H9 (cell line): Measurements from ENCODE around the gene WNT5B. TPM values are rescaled to one million over a fixed set of nuclear protein-coding genes. Genes with fewer than 3 reads are reported as not detected.

Experiments
- DNase-seq: peaks from one replicate; pipeline ENCODE4 v3.0.0-alpha.2; 2017
- H2AFZ ChIP-seq: one replicate; pipeline ENCODE4 v1.6.1; 2013; ENCODE audit warnings: mild to moderate bottlenecking, low read length, control low read depth, moderate library complexity
- H2AK5ac ChIP-seq: 2 replicates; pipeline ENCODE4 v1.6.1; 2013; ENCODE audit warnings: low read length, control low read depth, mixed read lengths; ENCODE audit not compliant: insufficient read length
- H2BK120ac ChIP-seq: one replicate; pipeline ENCODE4 v1.6.1; 2013; ENCODE audit warnings: low read depth, mild to moderate bottlenecking, low read length, control low read depth, inconsistent platforms; ENCODE audit not compliant: poor library complexity, severe bottlenecking
- H2BK12ac ChIP-seq: 2 replicates; pipeline ENCODE4 v1.6.1; 2013; ENCODE audit warnings: low read length, control low read depth, mixed read lengths, low read depth; ENCODE audit not compliant: insufficient read length
- H2BK15ac ChIP-seq: 2 replicates; pipeline ENCODE4 v1.6.1; 2013; ENCODE audit warnings: low read depth, low read length, control low read depth
- H2BK20ac ChIP-seq: one replicate; pipeline ENCODE4 v1.6.1; 2013; ENCODE audit warnings: low read depth, mild to moderate bottlenecking, low read length, control low read depth, inconsistent platforms; ENCODE audit not compliant: poor library complexity, severe bottlenecking
- H2BK5ac ChIP-seq: 2 replicates; pipeline ENCODE4 v1.6.1; 2013; ENCODE audit warnings: low read length, control low read depth, mixed read lengths; ENCODE audit not compliant: insufficient read length
- H3K14ac ChIP-seq: 2 replicates; pipeline ENCODE4 v1.6.1; 2013; ENCODE audit warnings: low read length, control low read depth; ENCODE audit not compliant: insufficient read depth
- H3K18ac ChIP-seq: 2 replicates; pipeline ENCODE4 v1.6.1; 2013; ENCODE audit warnings: low read depth, mild to moderate bottlenecking, mixed read lengths, low read length, control low read depth; ENCODE audit not compliant: insufficient read length
- H3K23ac ChIP-seq: 2 replicates; pipeline ENCODE4 v1.6.1; 2013; ENCODE audit warnings: low read length, control low read depth, mixed read lengths, low read depth; ENCODE audit not compliant: insufficient read length
- H3K23me2 ChIP-seq: 2 replicates; pipeline ENCODE4 v1.6.1; 2013; ENCODE audit warnings: low read depth, mild to moderate bottlenecking, mixed read lengths, low read length, control low read depth; ENCODE audit not compliant: insufficient read length, poor library complexity, severe bottlenecking
- H3K27ac ChIP-seq: 2 replicates; pipeline ENCODE4 v1.5.1; 2013; ENCODE audit warnings: low read length, control low read depth, mixed read lengths, low read depth; ENCODE audit not compliant: insufficient read length
- H3K27me3 ChIP-seq: 2 replicates; pipeline ENCODE4 v1.6.1; 2013; ENCODE audit warnings: low read length, control low read depth, inconsistent platforms; ENCODE audit not compliant: insufficient read depth
- H3K4ac ChIP-seq: 2 replicates; pipeline ENCODE4 v1.6.1; 2013; ENCODE audit warnings: low read depth, mild to moderate bottlenecking, control low read depth, inconsistent platforms, low read length, moderate library complexity
- H3K4me1 ChIP-seq: 2 replicates; pipeline ENCODE4 v1.6.1; 2013; ENCODE audit warnings: low read length, control low read depth, inconsistent platforms; ENCODE audit not compliant: insufficient read depth
- H3K4me2 ChIP-seq: 2 replicates; pipeline ENCODE4 v1.6.1; 2013; ENCODE audit warnings: low read length, control low read depth, mixed read lengths; ENCODE audit not compliant: insufficient read length, insufficient read depth
- H3K56ac ChIP-seq: 2 replicates; pipeline ENCODE4 v1.6.1; 2013; ENCODE audit warnings: low read depth, mild to moderate bottlenecking, mixed read lengths, low read length, control low read depth; ENCODE audit not compliant: insufficient read length
- H3K79me1 ChIP-seq: 2 replicates; pipeline ENCODE4 v1.6.1; 2013; ENCODE audit warnings: low read depth, mild to moderate bottlenecking, moderate library complexity, low read length, control low read depth, inconsistent platforms; ENCODE audit not compliant: insufficient read depth, poor library complexity, severe bottlenecking
- H3K79me2 ChIP-seq: 2 replicates; pipeline ENCODE4 v1.6.1; 2013; ENCODE audit warnings: low read length, control low read depth, inconsistent platforms; ENCODE audit not compliant: insufficient read depth
- H3K9ac ChIP-seq: 2 replicates; pipeline ENCODE4 v1.6.1; 2013; ENCODE audit warnings: low read length, control low read depth, mixed read lengths; ENCODE audit not compliant: insufficient read length; ENCODE audit errors: extremely low read depth
- H3K9me3 ChIP-seq: one replicate; pipeline ENCODE4 v1.6.1; 2013; ENCODE audit warnings: low read depth, low read length, inconsistent platforms; ENCODE audit not compliant: control insufficient read depth
- H3T11ph ChIP-seq: one replicate; pipeline ENCODE4 v1.6.1; 2013; ENCODE audit warnings: mild to moderate bottlenecking, low read length, control low read depth, inconsistent platforms
- H4K20me1 ChIP-seq: one replicate; pipeline ENCODE4 v1.6.1; 2013; ENCODE audit not compliant: control insufficient read depth, insufficient read length, insufficient read depth
- H4K5ac ChIP-seq: 2 replicates; pipeline ENCODE4 v1.6.1; 2013; ENCODE audit warnings: low read depth, mild to moderate bottlenecking, mixed read lengths, low read length, control low read depth; ENCODE audit not compliant: insufficient read length
- H4K8ac ChIP-seq: replicated peaks from 2 replicates; pipeline ENCODE4 v1.6.1; 2013; ENCODE audit warnings: low read length, control low read depth, mixed read lengths, low read depth; ENCODE audit not compliant: insufficient read length
- H4K91ac ChIP-seq: 2 replicates; pipeline ENCODE4 v1.6.1; 2013; ENCODE audit warnings: low read depth, mild to moderate bottlenecking, moderate library complexity, mixed read lengths, low read length, control low read depth; ENCODE audit not compliant: insufficient read length
- H3K27ac Mint-ChIP-seq, 3 experiments: 2 replicates in 2 of 3; 3 replicates in 1 of 3; pipeline ENCODE4 v1.8.0; 2020 to 2021; ENCODE audit warnings: mixed read lengths in 3 of 3, mild to moderate bottlenecking in 1 of 3, moderate library complexity in 1 of 3
- H3K27me3 Mint-ChIP-seq: 2 replicates; pipeline ENCODE4 v1.8.0; 2021; ENCODE audit warnings: low read depth, mild to moderate bottlenecking, moderate library complexity, mixed read lengths
- H3K36me3 Mint-ChIP-seq, 3 experiments: 2 replicates in 2 of 3; 3 replicates in 1 of 3; pipeline ENCODE4 v1.8.0; 2020 to 2021; ENCODE audit warnings: low read depth in 3 of 3, mixed read lengths in 3 of 3; ENCODE audit not compliant: insufficient read depth in 1 of 3
- H3K4me1 Mint-ChIP-seq, 2 experiments: 2 replicates each; pipeline ENCODE4 v1.8.0; 2020; ENCODE audit warnings: mixed read lengths in 2 of 2
- H3K4me3 Mint-ChIP-seq, 2 experiments: 2 replicates in 1 of 2; 3 replicates in 1 of 2; pipeline ENCODE4 v1.8.0; 2020 to 2021; ENCODE audit warnings: mild to moderate bottlenecking in 2 of 2, mixed read lengths in 2 of 2, moderate library complexity in 1 of 2
- H3K9me3 Mint-ChIP-seq, 2 experiments: 2 replicates in 1 of 2; 3 replicates in 1 of 2; pipeline ENCODE4 v1.8.0; 2020; ENCODE audit warnings: mild to moderate bottlenecking in 2 of 2, mixed read lengths in 2 of 2, moderate library complexity in 1 of 2
- CTCF ChIP-seq: fragments of 200-600 bp; sonication (generic); conservative IDR thresholded peaks from 3 replicates; pipeline ENCODE4 v1.8.0; 2021; ENCODE audit warnings: antibody characterized with exemption, mild to moderate bottlenecking
- microRNA-seq: library from miRNA; unstranded; fragments of <30 nt; microRNA quantifications from one replicate; pipeline ENCODE4, GENCODE V29; 2020; ENCODE audit warnings: borderline microRNAs expressed
- total RNA-seq: library from RNA; stranded (reverse); gene quantifications from 2 replicates; pipeline ENCODE4 v1.2.1, GENCODE V29; 2021

WNT5B gene
- total RNA-seq, 1 experiment from 2014 or later = 1.5 TPM

DNA sequence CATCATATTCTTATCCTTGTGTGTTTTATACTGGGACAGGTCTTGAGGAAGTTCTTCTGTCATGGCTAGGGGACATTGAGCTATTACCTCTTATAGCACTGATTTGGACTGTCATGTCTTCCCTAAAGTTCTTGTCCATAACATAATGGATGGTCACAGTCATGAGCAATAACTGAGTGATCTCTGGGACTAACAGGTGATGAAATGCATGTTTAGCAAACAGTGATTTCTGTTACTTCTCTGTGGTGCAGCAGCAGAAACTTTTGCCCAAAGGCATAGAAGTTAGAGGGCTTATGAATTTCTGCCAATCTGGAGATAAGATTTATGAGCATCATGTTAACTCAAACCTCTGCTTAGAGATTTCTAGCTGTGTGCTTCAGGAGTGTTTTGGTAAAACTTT lies 67.8 kb downstream of the WNT5B start:
- Histone ChIP-seq H3K27me3 (no peaks in the 10 kb centered on the region), H2BK5ac (no peak overlapping the region), H2BK15ac (no peak overlapping the region), H4K91ac (no peak overlapping the region), H3K4ac (no peak overlapping the region), H3K9me3 (no peaks in the 10 kb centered on the region), H2AFZ (no peak overlapping the region), H3K23me2 (peaks cover 2% of the 10 kb centered on the region), H3K4me2 (no peak overlapping the region), H2BK20ac (no peak overlapping the region), H3K79me2 (peaks cover 46% of the 10 kb centered on the region; the same call in 1 of the 2 replicates), H3T11ph (no peak overlapping the region), H2AK5ac (no peak overlapping the region), H4K8ac (no peak overlapping the region), H3K9ac (no peak overlapping the region), H4K5ac (no peak overlapping the region), H3K18ac (no peak overlapping the region), H2BK12ac (no peak overlapping the region), H3K79me1 (peaks cover 7% of the 10 kb centered on the region), H3K56ac (no peak overlapping the region), H3K23ac (no peak overlapping the region), H4K20me1 (no peaks in the 10 kb centered on the region), H2BK120ac (no peak overlapping the region), H3K27ac (no peak overlapping the region), H3K4me1 (no peaks in the 10 kb centered on the region), H3K14ac (no peak overlapping the region)
- Mint-ChIP-seq H3K27ac (no peak overlapping the region), H3K27me3 (no peaks in the 10 kb centered on the region), H3K9me3 (no peaks in the 10 kb centered on the region), H3K4me1 (peaks cover 13 to 16% of the 10 kb centered on the region in 2 experiments), H3K36me3 (peaks cover 4 to 11% (median 6%) of the 10 kb centered on the region in 3 experiments; a peak in 5 of 7 replicates), H3K4me3 (no peak overlapping the region)
- no peak for DNase-seq
- TF ChIP-seq CTCF = no peak

Small RNA genes lying within 50 kb of the gene (microRNA-seq; reads per million reads assigned to microRNA genes)
- not detected for gene MIR3649

Other genes starting within 250 kb of the WNT5B start
- 15.6 and 16.0 TPM in 2 replicates for gene FBXL14, start 34.6 kb upstream of the WNT5B start, total RNA-seq
- 44.2 and 45.3 TPM in 2 replicates for gene ADIPOR2, start 61.8 kb downstream of the WNT5B start, total RNA-seq
- gene LRTM2, start 191.3 kb downstream of the WNT5B start, total RNA-seq = not detected in 2 replicates